ENCODE results near the gene CENPA. TPM values are rescaled to one million over a fixed set of nuclear protein-coding genes. Genes with fewer than 3 reads are reported as not detected.

The CENPA gene
- total and polyA plus RNA-seq, 2 of the 13 experiments (the other 11 are each of a cell fraction or from before 2014, with no cell fraction given), result 28.5 to 38.5 TPM

DNA sequence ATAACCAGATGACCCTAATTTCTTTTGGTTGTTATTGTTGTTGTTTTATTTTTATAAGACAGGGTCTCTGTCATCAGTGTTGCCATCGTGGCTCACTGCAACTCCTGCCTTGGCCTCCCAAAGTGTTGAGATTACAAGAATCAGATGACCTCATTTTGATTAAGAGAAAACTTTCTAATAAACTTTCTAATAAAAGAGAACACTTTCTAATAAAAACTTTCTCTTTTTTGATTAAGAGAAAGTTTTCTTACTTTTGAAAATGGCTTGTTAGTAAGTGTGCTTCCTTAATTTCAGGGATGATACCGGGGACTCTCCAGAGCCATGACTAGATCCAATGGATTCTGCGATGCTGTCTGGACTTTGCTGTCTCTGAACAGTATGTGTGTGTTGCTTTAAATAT is 7.7 kb downstream of the CENPA start:
- DNase-seq (ENCODE audit: low spot score) (no peak), FAIRE-seq (no peak), ATAC-seq (no peak)
- ChIA-PET CTCF (ENCODE audit: low intra/inter-chr PET ratio, low total read pairs) (no interaction called here), POLR2A (no interaction called here)
- Histone ChIP-seq H3K27ac (ENCODE audit: extremely low read length, insufficient read depth, low read length) (no peak overlapping the region), H3K9me3 (ENCODE audit: low read length) (no peaks in the 10 kb centered on the region), H4K20me1 (ENCODE audit: insufficient read depth, low read length) (no peaks in the 10 kb centered on the region), H3K4me3 (replicated peaks in 1 of 3; ENCODE audit: insufficient read depth in 1 of 3, low read depth in 2 of 3, low read length in 3 of 3) (no peak overlapping the region), H3K27me3 (ENCODE audit: control insufficient read depth in 1 of 2, insufficient read depth in 2 of 2, low read length in 2 of 2) (no peaks in the 10 kb centered on the region), H3K36me3 (replicated peaks in 1 of 2; ENCODE audit: control insufficient read depth in 1 of 2, insufficient read depth in 2 of 2, low read length in 2 of 2) (peaks cover 18 to 67% of the 10 kb centered on the region in 2 experiments), H3K4me1 (ENCODE audit: insufficient read depth, low read length) (peaks cover 12% of the 10 kb centered on the region), H3K4me2 (ENCODE audit: low read depth, low read length) (no peak overlapping the region), H3K79me2 (ENCODE audit: insufficient read depth, low read length) (peaks cover 26% of the 10 kb centered on the region), H3K9ac (ENCODE audit: insufficient read depth, low read depth, low read length) (no peak overlapping the region), H2AFZ (ENCODE audit: low read length) (no peak overlapping the region)
- 97% methylated on average over 3 of the region's 3 CpGs for WGBS (ENCODE audit: low lambda C conversion rate)
- no TSS peak for BruUV-seq (replicated peaks)
- intact Hi-C loops (cut with micrococcal nuclease; ENCODE audit: unreplicated experiment), result no loop called here
- in situ Hi-C loops (cut with HindIII; ENCODE audit: extremely low pct_ligation_motif_present, low pct_unique_long_range_greater_than_20kb), result no loop called here
- no peak for TF ChIP-seq NPAS2 (CRISPR knock-in tag; IDR thresholded peaks at IDR 0.05; ENCODE audit: borderline replicate concordance)
- TF ChIP-seq TEF (CRISPR knock-in tag; IDR thresholded peaks at IDR 0.05), result no peak
- TF ChIP-seq ZNF17 (CRISPR knock-in tag; IDR thresholded peaks at IDR 0.05), result no peak
- no peak for TF ChIP-seq ATF7-NPFF (CRISPR knock-in tag; IDR thresholded peaks at IDR 0.05; ENCODE audit: low read depth)
- no peak for TF ChIP-seq ETV5 (CRISPR knock-in tag; IDR thresholded peaks at IDR 0.05; ENCODE audit: borderline replicate concordance)
- no peak for TF ChIP-seq TARDBP (CRISPR knock-in tag; IDR thresholded peaks at IDR 0.05)
- TF ChIP-seq RFXAP (CRISPR knock-in tag; IDR thresholded peaks at IDR 0.05; ENCODE audit: borderline replicate concordance), result no peak
- no peak for TF ChIP-seq ZNF710 (CRISPR knock-in tag; IDR thresholded peaks at IDR 0.05; ENCODE audit: borderline replicate concordance)
- TF ChIP-seq, protein P1, sequence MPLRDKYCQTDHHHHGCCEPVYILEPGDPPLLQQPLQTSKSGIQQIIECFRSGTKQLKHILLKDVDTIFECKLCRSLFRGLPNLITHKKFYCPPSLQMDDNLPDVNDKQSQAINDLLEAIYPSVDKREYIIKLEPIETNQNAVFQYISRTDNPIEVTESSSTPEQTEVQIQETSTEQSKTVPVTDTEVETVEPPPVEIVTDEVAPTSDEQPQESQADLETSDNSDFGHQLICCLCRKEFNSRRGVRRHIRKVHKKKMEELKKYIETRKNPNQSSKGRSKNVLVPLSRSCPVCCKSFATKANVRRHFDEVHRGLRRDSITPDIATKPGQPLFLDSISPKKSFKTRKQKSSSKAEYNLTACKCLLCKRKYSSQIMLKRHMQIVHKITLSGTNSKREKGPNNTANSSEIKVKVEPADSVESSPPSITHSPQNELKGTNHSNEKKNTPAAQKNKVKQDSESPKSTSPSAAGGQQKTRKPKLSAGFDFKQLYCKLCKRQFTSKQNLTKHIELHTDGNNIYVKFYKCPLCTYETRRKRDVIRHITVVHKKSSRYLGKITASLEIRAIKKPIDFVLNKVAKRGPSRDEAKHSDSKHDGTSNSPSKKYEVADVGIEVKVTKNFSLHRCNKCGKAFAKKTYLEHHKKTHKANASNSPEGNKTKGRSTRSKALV (CRISPR knock-in tag; IDR thresholded peaks at IDR 0.05), result no peak
- no peak for TF ChIP-seq ZNF724P (CRISPR knock-in tag; IDR thresholded peaks at IDR 0.05; ENCODE audit: borderline replicate concordance)
- TF ChIP-seq, protein P2, sequence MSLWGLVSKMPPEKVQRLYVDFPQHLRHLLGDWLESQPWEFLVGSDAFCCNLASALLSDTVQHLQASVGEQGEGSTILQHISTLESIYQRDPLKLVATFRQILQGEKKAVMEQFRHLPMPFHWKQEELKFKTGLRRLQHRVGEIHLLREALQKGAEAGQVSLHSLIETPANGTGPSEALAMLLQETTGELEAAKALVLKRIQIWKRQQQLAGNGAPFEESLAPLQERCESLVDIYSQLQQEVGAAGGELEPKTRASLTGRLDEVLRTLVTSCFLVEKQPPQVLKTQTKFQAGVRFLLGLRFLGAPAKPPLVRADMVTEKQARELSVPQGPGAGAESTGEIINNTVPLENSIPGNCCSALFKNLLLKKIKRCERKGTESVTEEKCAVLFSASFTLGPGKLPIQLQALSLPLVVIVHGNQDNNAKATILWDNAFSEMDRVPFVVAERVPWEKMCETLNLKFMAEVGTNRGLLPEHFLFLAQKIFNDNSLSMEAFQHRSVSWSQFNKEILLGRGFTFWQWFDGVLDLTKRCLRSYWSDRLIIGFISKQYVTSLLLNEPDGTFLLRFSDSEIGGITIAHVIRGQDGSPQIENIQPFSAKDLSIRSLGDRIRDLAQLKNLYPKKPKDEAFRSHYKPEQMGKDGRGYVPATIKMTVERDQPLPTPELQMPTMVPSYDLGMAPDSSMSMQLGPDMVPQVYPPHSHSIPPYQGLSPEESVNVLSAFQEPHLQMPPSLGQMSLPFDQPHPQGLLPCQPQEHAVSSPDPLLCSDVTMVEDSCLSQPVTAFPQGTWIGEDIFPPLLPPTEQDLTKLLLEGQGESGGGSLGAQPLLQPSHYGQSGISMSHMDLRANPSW (CRISPR knock-in tag; IDR thresholded peaks at IDR 0.05; ENCODE audit: borderline replicate concordance), result no peak
- no peak for TF ChIP-seq TMF1 (CRISPR knock-in tag; IDR thresholded peaks at IDR 0.05; ENCODE audit: low read depth)
- no peak for TF ChIP-seq NFIB (CRISPR knock-in tag; IDR thresholded peaks at IDR 0.05; ENCODE audit: borderline replicate concordance)
- no peak for TF ChIP-seq MYC (CRISPR knock-in tag; IDR thresholded peaks at IDR 0.05; ENCODE audit: borderline replicate concordance)
- no peak for TF ChIP-seq BCLAF1 (IDR thresholded peaks at IDR 0.05)

Data from HepG2 (cell line).